SK-N-SH (cell line): ENCODE results near the gene C1S. TPM values are rescaled to one million over a fixed set of nuclear protein-coding genes. Genes with fewer than 3 reads are reported as not detected.

Experiments
- CTCF ChIA-PET: fragments of 300-600, 350-600 bp; formaldehyde crosslinking; extraction: SDS; loops from one replicate; lab custom pipeline; 2021; lab: Yijun Ruan, JAX
- POLR2A ChIA-PET: fragments of 350-600 bp; sonication (Branson Sonifier 250); formaldehyde crosslinking; extraction: SDS; loops from one replicate; lab custom pipeline; 2020; ENCODE audit warnings: antibody characterized with exemption, inconsistent platforms; lab: Yijun Ruan, JAX
- DNase-seq: peaks from one replicate; pipeline ENCODE4 v3.0.0; 2012
- H2AFZ ChIP-seq: fragments of 200-600 bp; sonication (generic); 2 replicates; pipeline ENCODE4 v1.8.1; 2016; ENCODE audit warnings: antibody characterized with exemption, mild to moderate bottlenecking, low read depth
- H3F3A ChIP-seq: fragments of 200-600 bp; sonication (generic); replicated peaks from 2 replicates; pipeline ENCODE3; 2016; ENCODE audit warnings: antibody characterized with exemption, mild to moderate bottlenecking; ENCODE audit not compliant: insufficient read depth
- H3K27ac ChIP-seq, 2 experiments: fragments of 200-500 bp in 1 of 2; fragments of 200-600 bp in 1 of 2; sonication (Bioruptor generic) in 1 of 2; sonication (generic), shearing (Covaris generic) in 1 of 2; 2 replicates each; pipeline versions ENCODE4 v1.5.1 to v1.6.1; 2014 to 2016; ENCODE audit warnings: low read depth in 2 of 2, inconsistent platforms in 1 of 2, low read length in 1 of 2, mild to moderate bottlenecking in 1 of 2, mixed read lengths in 1 of 2
- H3K27me3 ChIP-seq: fragments of 200-600 bp; sonication (generic), shearing (Covaris generic); 2 replicates; pipeline ENCODE4 v1.6.1; 2016; ENCODE audit warnings: mixed run types; ENCODE audit not compliant: insufficient read depth
- H3K36me3 ChIP-seq, 2 experiments: fragments of 200-500 bp in 1 of 2; fragments of 200-600 bp in 1 of 2; sonication (Bioruptor generic) in 1 of 2; sonication (generic) in 1 of 2; replicated peaks in 1 of 2; 2 replicates each; pipeline versions ENCODE3 to v1.5.1; 2014 to 2016; ENCODE audit warnings: low read length in 1 of 2, mild to moderate bottlenecking in 1 of 2; ENCODE audit not compliant: insufficient read depth in 2 of 2, control insufficient read depth in 1 of 2
- H3K4me1 ChIP-seq, 2 experiments: fragments of 200-500 bp in 1 of 2; fragments of 200-600 bp in 1 of 2; sonication (Bioruptor generic) in 1 of 2; sonication (generic), shearing (Covaris generic) in 1 of 2; 2 replicates each; pipeline versions ENCODE4 v1.5.1 to v1.6.1; 2014 to 2016; ENCODE audit warnings: low read depth in 1 of 2, low read length in 1 of 2, mixed run types in 1 of 2; ENCODE audit not compliant: insufficient read depth in 2 of 2, control insufficient read depth in 1 of 2
- H3K4me2 ChIP-seq: fragments of 200-600 bp; sonication (generic), shearing (Covaris generic); 2 replicates; pipeline ENCODE4 v1.6.1; 2017; ENCODE audit warnings: mixed run types
- H3K4me3 ChIP-seq, 2 experiments: fragments of 200-500 bp in 1 of 2; fragments of 200-600 bp in 1 of 2; sonication (Bioruptor generic) in 1 of 2; sonication (generic), shearing (Covaris generic) in 1 of 2; 2 replicates each; pipeline versions ENCODE4 v1.5.1 to v1.8.1; 2014 to 2016; ENCODE audit warnings: low read depth in 2 of 2, inconsistent platforms in 1 of 2, low read length in 1 of 2, mild to moderate bottlenecking in 1 of 2, mixed read lengths in 1 of 2, moderate library complexity in 1 of 2
- H3K79me2 ChIP-seq: fragments of 200-600 bp; sonication (generic); 2 replicates; pipeline ENCODE4 v1.8.1; 2017; ENCODE audit warnings: mild to moderate bottlenecking; ENCODE audit not compliant: insufficient read depth
- H3K9ac ChIP-seq: fragments of 200-600 bp; sonication (generic); 2 replicates; pipeline ENCODE4 v1.6.1; 2017; ENCODE audit warnings: mixed run types
- H3K9me2 ChIP-seq: fragments of 200-600 bp; sonication (generic); 2 replicates; pipeline ENCODE4 v1.6.1; 2017; ENCODE audit warnings: mixed run types
- H3K9me3 ChIP-seq: fragments of 200-600 bp; sonication (generic); 2 replicates; pipeline ENCODE4 v1.6.1; 2017; ENCODE audit warnings: mixed run types, mild to moderate bottlenecking, moderate library complexity
- H4K20me1 ChIP-seq: fragments of 200-600 bp; sonication (generic); 2 replicates; pipeline ENCODE4 v1.6.1; 2017; ENCODE audit warnings: mild to moderate bottlenecking, mixed run types; ENCODE audit not compliant: insufficient read depth
- ELF1 ChIP-seq: IDR thresholded peaks from 2 replicates; pipeline ENCODE4 v1.4.0; 2012
- FOSL2 ChIP-seq: IDR thresholded peaks from 2 replicates; pipeline ENCODE4 v1.4.0; 2012; ENCODE audit warnings: low read depth, mild to moderate bottlenecking, moderate library complexity, borderline replicate concordance
- FOXJ3 ChIP-seq: sonication (generic); formaldehyde crosslinking; IDR thresholded peaks from 2 replicates; pipeline ENCODE4 v1.5.1; 2020; ENCODE audit warnings: mild to moderate bottlenecking, missing genetic modification reagents
- FOXM1 ChIP-seq: IDR thresholded peaks from 2 replicates; pipeline ENCODE4 v1.4.0; 2012; ENCODE audit warnings: low read depth, mild to moderate bottlenecking
- GATA2 ChIP-seq: sonication (generic); formaldehyde crosslinking; IDR thresholded peaks from 2 replicates; pipeline ENCODE4 v1.5.0; 2020; ENCODE audit warnings: mild to moderate bottlenecking, missing genetic modification reagents
- JUND ChIP-seq: IDR thresholded peaks from 2 replicates; pipeline ENCODE4 v1.4.0; 2012
- MEF2A ChIP-seq: IDR thresholded peaks from 2 replicates; pipeline ENCODE4 v1.4.0; 2012; ENCODE audit warnings: low read depth, borderline replicate concordance
- MXI1 ChIP-seq: IDR thresholded peaks from 2 replicates; pipeline ENCODE4 v1.6.1; 2012; ENCODE audit warnings: mild to moderate bottlenecking, low read depth, low read length, improper control_type of control experiment
- NFIC ChIP-seq: IDR thresholded peaks from 2 replicates; pipeline ENCODE4 v1.4.0; 2012; ENCODE audit warnings: borderline replicate concordance
- NRF1 ChIP-seq: IDR thresholded peaks from 2 replicates; pipeline ENCODE4 v1.6.1; 2012; ENCODE audit warnings: low read depth, mild to moderate bottlenecking, low read length
- RAD21 ChIP-seq: IDR thresholded peaks from 2 replicates; pipeline ENCODE4 v1.6.1; 2012; ENCODE audit warnings: mild to moderate bottlenecking, low read length
- RCOR1 ChIP-seq: fragments of 150-350 bp; IDR thresholded peaks from 2 replicates; pipeline ENCODE4 v1.6.1; 2017; ENCODE audit warnings: antibody characterized with exemption, low read length
- RXRA ChIP-seq: IDR thresholded peaks from 2 replicates; pipeline ENCODE4 v1.4.0; 2012; ENCODE audit warnings: low read depth, mild to moderate bottlenecking, borderline replicate concordance
- TAF1 ChIP-seq: IDR thresholded peaks from 2 replicates; pipeline ENCODE4 v1.6.1; 2012; ENCODE audit warnings: low read depth, mild to moderate bottlenecking, low read length, moderate library complexity, borderline replicate concordance
- TEAD4 ChIP-seq: IDR thresholded peaks from 2 replicates; pipeline ENCODE4 v1.4.0; 2012; ENCODE audit warnings: mild to moderate bottlenecking, borderline replicate concordance; ENCODE audit not compliant: insufficient read depth
- WGBS: methylation state at CpG from one replicate; pipeline ENCODE4 v1.1.6; 2017; ENCODE audit warnings: low lambda C conversion rate; 5-methylcytosine and 5-hydroxymethylcytosine counted together
- polyA plus RNA-seq, 3 experiments: library from polyadenylated mRNA; depleted of rRNA; stranded (reverse); fragments of >200 nt; gene quantifications; 2 replicates each; pipeline ENCODE4 v1.2.3, GENCODE V29; 2012
- TF ChIP-seq, protein P1 (sequence below): fragments of 200-600 bp; sonication (generic); IDR thresholded peaks from 2 replicates; pipeline ENCODE4 v1.6.1; 2017; ENCODE audit warnings: antibody characterized with exemption, mild to moderate bottlenecking, moderate library complexity
- TF ChIP-seq, protein P2 (sequence below): IDR thresholded peaks from 2 replicates; pipeline ENCODE4; 2012
- TF ChIP-seq, protein P3 (sequence below): IDR thresholded peaks from 2 replicates; pipeline ENCODE4 v1.4.0; 2012; ENCODE audit warnings: low read depth, borderline replicate concordance
- TF ChIP-seq, protein P4 (sequence below): fragments of 150-350 bp; IDR thresholded peaks from 2 replicates; pipeline ENCODE4 v1.6.1; 2017; ENCODE audit warnings: antibody characterized with exemption, low read length, low read depth, borderline replicate concordance

The C1S gene
- polyA plus RNA-seq, 1 of the 3 experiments (the other 2 are of a cell fraction): 14.5 TPM

DNA sequence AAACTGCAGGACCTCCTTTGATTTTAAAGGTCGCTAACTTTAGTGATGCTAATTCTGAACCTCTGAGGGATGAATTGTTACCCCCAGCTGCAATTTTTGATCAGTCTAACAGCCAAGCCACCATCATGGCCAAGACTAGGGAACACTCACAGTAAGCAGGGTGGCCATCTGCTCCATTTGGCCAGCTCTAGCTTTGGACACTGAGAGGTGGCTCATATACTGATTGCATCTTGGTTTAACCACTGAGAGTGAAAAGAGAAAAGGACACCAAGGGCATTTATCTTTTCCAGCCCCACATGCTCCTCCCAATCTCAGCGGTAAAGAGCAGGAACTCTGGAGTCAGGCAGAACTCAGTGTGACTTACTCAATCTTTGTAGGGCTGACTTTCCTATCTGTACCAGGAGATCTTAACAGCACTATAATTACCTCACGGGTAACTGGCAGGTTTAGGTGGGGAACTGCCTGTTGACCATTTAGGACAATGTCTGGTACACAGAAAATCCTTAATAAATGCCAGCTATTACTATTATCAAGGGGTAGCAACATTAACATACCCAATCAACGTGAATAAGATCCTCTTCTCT, 48.4 kb upstream of the C1S start:
- CTCF ChIA-PET: interaction anchor here (1.0 kb wide), 1 partner anchor 68 kb away, joined by 4 read pairs; no protein-coding TSS in a partner anchor
- no peak overlapping the region for H3K9ac ChIP-seq
- WGBS: 90% methylated on average over 4 of the region's 4 CpGs

GRCh38 chr12:7013101-7013500, 47.4 kb upstream of the C1S start:
- peaks cover 5% of the 10 kb centered on the region for H3F3A ChIP-seq

More for the DNA sequence above, 48.4 kb upstream of the C1S start:
- Histone ChIP-seq H4K20me1 (no peaks in the 10 kb centered on the region), H3K9me2 (no peaks in the 10 kb centered on the region), H3K27ac (no peak overlapping the region; a peak in 1 of 4 replicates), H3K9me3 (no peaks in the 10 kb centered on the region), H3K4me1 (peaks cover 0 to 2% of the 10 kb centered on the region in 2 experiments; a peak in 2 of 4 replicates), H3K4me2 (no peak overlapping the region), H3K4me3 (no peak overlapping the region), H2AFZ (no peak overlapping the region), H3K27me3 (no peaks in the 10 kb centered on the region), H3K36me3 (peaks cover 8 to 10% of the 10 kb centered on the region in 2 experiments), H3K79me2 (no peaks in the 10 kb centered on the region), H3F3A (peaks cover 1% of the 10 kb centered on the region)
- DNase-seq: no peak
- TF ChIP-seq JUND (no peak), FOSL2 (no peak), RAD21 (no peak)
- POLR2A ChIA-PET: interaction anchor here (0.6 kb wide), 1 partner anchor 12 kb away, joined by 3 read pairs; no protein-coding TSS in a partner anchor

More at GRCh38 chr12:7013101-7013500, 47.4 kb upstream of the C1S start:
- WGBS: 83% methylated on average over 3 of the region's 3 CpGs
- H3K79me2 ChIP-seq: no peaks in the 10 kb centered on the region
- TF ChIP-seq TEAD4: no peak
- TF ChIP-seq NRF1: no peak
- TF ChIP-seq, protein P1, sequence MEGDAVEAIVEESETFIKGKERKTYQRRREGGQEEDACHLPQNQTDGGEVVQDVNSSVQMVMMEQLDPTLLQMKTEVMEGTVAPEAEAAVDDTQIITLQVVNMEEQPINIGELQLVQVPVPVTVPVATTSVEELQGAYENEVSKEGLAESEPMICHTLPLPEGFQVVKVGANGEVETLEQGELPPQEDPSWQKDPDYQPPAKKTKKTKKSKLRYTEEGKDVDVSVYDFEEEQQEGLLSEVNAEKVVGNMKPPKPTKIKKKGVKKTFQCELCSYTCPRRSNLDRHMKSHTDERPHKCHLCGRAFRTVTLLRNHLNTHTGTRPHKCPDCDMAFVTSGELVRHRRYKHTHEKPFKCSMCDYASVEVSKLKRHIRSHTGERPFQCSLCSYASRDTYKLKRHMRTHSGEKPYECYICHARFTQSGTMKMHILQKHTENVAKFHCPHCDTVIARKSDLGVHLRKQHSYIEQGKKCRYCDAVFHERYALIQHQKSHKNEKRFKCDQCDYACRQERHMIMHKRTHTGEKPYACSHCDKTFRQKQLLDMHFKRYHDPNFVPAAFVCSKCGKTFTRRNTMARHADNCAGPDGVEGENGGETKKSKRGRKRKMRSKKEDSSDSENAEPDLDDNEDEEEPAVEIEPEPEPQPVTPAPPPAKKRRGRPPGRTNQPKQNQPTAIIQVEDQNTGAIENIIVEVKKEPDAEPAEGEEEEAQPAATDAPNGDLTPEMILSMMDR: no peak
- no peak for TF ChIP-seq NFIC
- no peak for TF ChIP-seq FOXJ3
- no peak for TF ChIP-seq FOXM1
- TF ChIP-seq, protein P2, sequence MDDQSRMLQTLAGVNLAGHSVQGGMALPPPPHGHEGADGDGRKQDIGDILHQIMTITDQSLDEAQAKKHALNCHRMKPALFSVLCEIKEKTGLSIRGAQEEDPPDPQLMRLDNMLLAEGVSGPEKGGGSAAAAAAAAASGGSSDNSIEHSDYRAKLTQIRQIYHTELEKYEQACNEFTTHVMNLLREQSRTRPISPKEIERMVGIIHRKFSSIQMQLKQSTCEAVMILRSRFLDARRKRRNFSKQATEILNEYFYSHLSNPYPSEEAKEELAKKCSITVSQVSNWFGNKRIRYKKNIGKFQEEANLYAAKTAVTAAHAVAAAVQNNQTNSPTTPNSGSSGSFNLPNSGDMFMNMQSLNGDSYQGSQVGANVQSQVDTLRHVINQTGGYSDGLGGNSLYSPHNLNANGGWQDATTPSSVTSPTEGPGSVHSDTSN: no peak
- TF ChIP-seq, protein P3, sequence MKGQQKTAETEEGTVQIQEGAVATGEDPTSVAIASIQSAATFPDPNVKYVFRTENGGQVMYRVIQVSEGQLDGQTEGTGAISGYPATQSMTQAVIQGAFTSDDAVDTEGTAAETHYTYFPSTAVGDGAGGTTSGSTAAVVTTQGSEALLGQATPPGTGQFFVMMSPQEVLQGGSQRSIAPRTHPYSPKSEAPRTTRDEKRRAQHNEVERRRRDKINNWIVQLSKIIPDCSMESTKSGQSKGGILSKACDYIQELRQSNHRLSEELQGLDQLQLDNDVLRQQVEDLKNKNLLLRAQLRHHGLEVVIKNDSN: no peak
- no peak for TF ChIP-seq ELF1
- no peak for TF ChIP-seq MEF2A
- no peak for TF ChIP-seq RXRA
- TF ChIP-seq, protein P4, sequence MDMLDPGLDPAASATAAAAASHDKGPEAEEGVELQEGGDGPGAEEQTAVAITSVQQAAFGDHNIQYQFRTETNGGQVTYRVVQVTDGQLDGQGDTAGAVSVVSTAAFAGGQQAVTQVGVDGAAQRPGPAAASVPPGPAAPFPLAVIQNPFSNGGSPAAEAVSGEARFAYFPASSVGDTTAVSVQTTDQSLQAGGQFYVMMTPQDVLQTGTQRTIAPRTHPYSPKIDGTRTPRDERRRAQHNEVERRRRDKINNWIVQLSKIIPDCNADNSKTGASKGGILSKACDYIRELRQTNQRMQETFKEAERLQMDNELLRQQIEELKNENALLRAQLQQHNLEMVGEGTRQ: no peak
- TF ChIP-seq RCOR1: no peak
- no peak for TF ChIP-seq JUND
- no peak for TF ChIP-seq TAF1
- no peak for TF ChIP-seq MXI1
- no peak for TF ChIP-seq GATA2
- TF ChIP-seq, all 33 proteins: peak for 0
- no peaks in the 10 kb centered on the region for H3K9me3 ChIP-seq
- no peaks in the 10 kb centered on the region for H4K20me1 ChIP-seq
- POLR2A ChIA-PET: no interaction called here
- H3K4me3 ChIP-seq: no peak overlapping the region
- CTCF ChIA-PET: no interaction called here
- H3K9me2 ChIP-seq: no peaks in the 10 kb centered on the region
- no peaks in the 10 kb centered on the region for H3K27me3 ChIP-seq
- H3K36me3 ChIP-seq: peaks cover 8 to 10% of the 10 kb centered on the region in 2 experiments
- no peak for DNase-seq
- H3K4me2 ChIP-seq: no peak overlapping the region
- H3K27ac ChIP-seq: no peak overlapping the region
- H3K9ac ChIP-seq: no peak overlapping the region
- peaks cover 0 to 5% of the 10 kb centered on the region in 2 experiments; a peak in 2 of 4 replicates for H3K4me1 ChIP-seq
- H2AFZ ChIP-seq: no peak overlapping the region
